Hepatocyte (in vitro differentiated cells): ENCODE results near the gene GRN. TPM values are rescaled to one million over a fixed set of nuclear protein-coding genes. Genes with fewer than 3 reads are reported as not detected.
"Not testable (repeated sequence)": the region's sequence is repeated elsewhere in the genome, so short reads cannot be mapped to it uniquely, and the experiment has no call there.

Source experiments
- DNase-seq: peaks from one replicate; pipeline ENCODE4 v3.0.0-alpha.2; 2016; ENCODE audit warnings: low spot score
- H2AFZ ChIP-seq: fragments of 200-600 bp; sonication (generic); 2 replicates; pipeline ENCODE4 v1.6.0; 2016; ENCODE audit warnings: antibody characterized with exemption, mild to moderate bottlenecking
- H3K27ac ChIP-seq: fragments of 200-600 bp; sonication (generic); 2 replicates; pipeline ENCODE4 v1.5.1; 2016; ENCODE audit warnings: mild to moderate bottlenecking
- H3K27me3 ChIP-seq: fragments of 200-600 bp; sonication (generic); 2 replicates; pipeline ENCODE4 v1.6.1; 2016
- H3K36me3 ChIP-seq: fragments of 200-600 bp; sonication (generic); replicated peaks from 2 replicates; pipeline ENCODE4 v1.5.1; 2016; ENCODE audit warnings: low read depth; ENCODE audit not compliant: insufficient read depth
- H3K4me1 ChIP-seq: fragments of 200-600 bp; sonication (generic); 2 replicates; pipeline ENCODE4 v1.5.1; 2016; ENCODE audit warnings: mild to moderate bottlenecking, moderate library complexity; ENCODE audit not compliant: insufficient read depth
- H3K4me2 ChIP-seq: fragments of 200-600 bp; sonication (generic); 2 replicates; pipeline ENCODE4 v1.6.0; 2016
- H3K4me3 ChIP-seq: fragments of 200-600 bp; sonication (generic); 2 replicates; pipeline ENCODE4 v1.5.1; 2016; ENCODE audit warnings: mild to moderate bottlenecking
- H3K79me2 ChIP-seq: fragments of 200-600 bp; sonication (generic); 2 replicates; pipeline ENCODE4 v1.6.0; 2017; ENCODE audit warnings: mild to moderate bottlenecking
- H3K9me2 ChIP-seq: fragments of 200-600 bp; sonication (generic); replicated peaks from 2 replicates; pipeline ENCODE4 v1.6.0; 2017; ENCODE audit warnings: mild to moderate bottlenecking; ENCODE audit not compliant: insufficient read depth
- H3K9me3 ChIP-seq: fragments of 200-600 bp; sonication (generic); 2 replicates; pipeline ENCODE4 v1.5.1; 2016; ENCODE audit warnings: low read depth, mild to moderate bottlenecking
- H4K20me1 ChIP-seq: fragments of 200-600 bp; sonication (generic); 2 replicates; pipeline ENCODE4 v1.6.0; 2016; ENCODE audit warnings: mild to moderate bottlenecking; ENCODE audit not compliant: insufficient read depth, poor library complexity, severe bottlenecking
- CTCF ChIP-seq: fragments of 200-600 bp; sonication (generic); IDR thresholded peaks from 2 replicates; pipeline ENCODE4 v1.5.1; 2016; ENCODE audit warnings: antibody characterized with exemption, mild to moderate bottlenecking; ENCODE audit not compliant: poor library complexity
- EZH2 ChIP-seq: fragments of 200-600 bp; sonication (generic); IDR thresholded peaks from 2 replicates; pipeline ENCODE4 v1.6.1; 2016; ENCODE audit warnings: antibody characterized with exemption, mild to moderate bottlenecking, borderline replicate concordance
- EZH2phosphoT487 ChIP-seq: fragments of 200-600 bp; sonication (generic); IDR thresholded peaks from one replicate; pipeline ENCODE4 v1.6.1; 2018; ENCODE audit warnings: antibody characterized with exemption, mild to moderate bottlenecking, low read depth, moderate library complexity; ENCODE audit not compliant: unreplicated experiment, severe bottlenecking
- whole genome bisulfite sequencing: methylation state at CpG from one replicate; pipeline ENCODE4 v1.1.6; 2016; ENCODE audit warnings: low lambda C conversion rate; ENCODE audit errors: missing lambda C conversion rate; 5-methylcytosine and 5-hydroxymethylcytosine counted together
- polyA plus RNA-seq: library from polyadenylated mRNA; unstranded; fragments of >200 nt; fragmentation: Nextera tagmentation; extraction: Ambion mirVana; gene quantifications from 2 replicates; pipeline ENCODE4 v1.2.1, GENCODE V29; 2016
- total RNA-seq: library from RNA; depleted of rRNA; stranded (reverse); fragments of >200 nt; gene quantifications from 2 replicates; pipeline ENCODE4 v1.2.3, GENCODE V29; 2014

Gene GRN
- total and polyA plus RNA-seq, 2 experiments from 2014 or later, result 299 to 785 TPM

- 65% methylated on average over 1 of the region's 1 CpG for WGBS
- H3K4me2 ChIP-seq, result no peak within 1 kb of the TSS
- H3K27me3 ChIP-seq, result peaks cover 18% of the 10 kb centered on the region
These were observed 44.2 kb downstream of the GRN start, which contains the start of gene ITGA2B for GRCh38 chr17:44389281-44389680. Gene ITGA2B (minus strand): TSS chr17:44389649. CDS start chr17:44389473, 176 bp downstream.

GRCh38 chr17:44389723-44390202 is 44.7 kb downstream of the GRN start:
- no peaks in the 10 kb centered on the region for H3K79me2 ChIP-seq
- no peaks in the 10 kb centered on the region for H4K20me1 ChIP-seq
- H3K4me2 ChIP-seq, result no peak overlapping the region
- TF ChIP-seq EZH2phosphoT487 (no peak), EZH2 (no peak), CTCF (no peak)
- no peaks in the 10 kb centered on the region for H3K9me3 ChIP-seq
- H3K9me2 ChIP-seq, result no peaks in the 10 kb centered on the region
- peaks cover 13% of the 10 kb centered on the region for H3K27me3 ChIP-seq
- H2AFZ ChIP-seq, result no peak overlapping the region
- whole genome bisulfite sequencing, result 98% methylated on average over 6 of the region's 6 CpGs
- DNase-seq, result no peak
- H3K27ac ChIP-seq, result no peak overlapping the region
- no peaks in the 10 kb centered on the region for H3K36me3 ChIP-seq
- no peak overlapping the region for H3K4me3 ChIP-seq
- H3K4me1 ChIP-seq, result peaks cover 5% of the 10 kb centered on the region

More at GRCh38 chr17:44389281-44389680, 44.2 kb downstream of the GRN start, which contains the start of gene ITGA2B:
- DNase-seq, result no peak
- Histone ChIP-seq H3K27ac (no peak within 1 kb of the TSS), H3K36me3 (no peaks in the 10 kb centered on the region), H3K9me3 (no peaks in the 10 kb centered on the region), H3K79me2 (no peaks in the 10 kb centered on the region), H3K4me3 (no peak within 1 kb of the TSS), H3K9me2 (no peaks in the 10 kb centered on the region), H3K4me1 (peaks cover 5% of the 10 kb centered on the region), H4K20me1 (no peaks in the 10 kb centered on the region), H2AFZ (no peak within 1 kb of the TSS)
- TF ChIP-seq EZH2 (no peak), EZH2phosphoT487 (no peak), CTCF (no peak)

- Histone ChIP-seq H3K4me3 (no peak overlapping the region), H3K79me2 (no peaks in the 10 kb centered on the region), H3K4me2 (no peak overlapping the region), H3K27me3 (peaks cover 10% of the 10 kb centered on the region), H3K36me3 (no peaks in the 10 kb centered on the region), H3K27ac (no peak overlapping the region), H4K20me1 (no peaks in the 10 kb centered on the region), H3K4me1 (peaks cover 5% of the 10 kb centered on the region), H3K9me3 (no peaks in the 10 kb centered on the region), H2AFZ (no peak overlapping the region), H3K9me2 (no peaks in the 10 kb centered on the region)
- 88% methylated on average over 10 of the region's 10 CpGs for WGBS
- TF ChIP-seq EZH2phosphoT487, result no peak
- no peak for TF ChIP-seq CTCF
- DNase-seq, result no peak
These were observed 45.3 kb downstream of the GRN start for GRCh38 chr17:44390250-44390870.

GRCh38 chr17:44394112-44394511 is 49.0 kb downstream of the GRN start:
- not testable (repeated sequence) for H3K9me2 ChIP-seq, H4K20me1 ChIP-seq, H3K79me2 ChIP-seq, H3K27ac ChIP-seq, H3K9me3 ChIP-seq, H3K4me3 ChIP-seq, H3K36me3 ChIP-seq, H3K4me2 ChIP-seq, H3K4me1 ChIP-seq, DNase-seq, H3K27me3 ChIP-seq, H2AFZ ChIP-seq
- 95% methylated on average over 9 of the region's 9 CpGs for WGBS
